Measurements from ENCODE around the gene JAZF1. TPM values are rescaled to one million over a fixed set of nuclear protein-coding genes. Genes with fewer than 3 reads are reported as not detected.

Gene JAZF1
- total and polyA plus RNA-seq, 2 donors = 3.9 to 14.5 TPM

GRCh38 chr7:28155019-28155660 is 25.5 kb downstream of the JAZF1 start:
- Histone ChIP-seq H3K9me3 (ENCODE audit: control insufficient read depth in 2 of 2, insufficient read depth in 1 of 2, low read length in 1 of 2) (no peaks in the 10 kb centered on the region), H3K27ac (ENCODE audit: low read depth in 1 of 2, low read length in 1 of 2) (peak overlapping the region in 1 of 2 donors; percentile 10), H3K4me3 (ENCODE audit: low read length in 2 of 2) (no peak overlapping the region), H3K36me3 (ENCODE audit: control insufficient read depth in 2 of 2, insufficient read depth in 2 of 2, low read length in 1 of 2) (no peaks in the 10 kb centered on the region), H3K27me3 (ENCODE audit: control insufficient read depth in 2 of 2, insufficient read depth in 1 of 2, low read length in 1 of 2) (no peaks in the 10 kb centered on the region), H3K4me1 (ENCODE audit: control insufficient read depth in 2 of 2, insufficient read depth in 2 of 2, low read length in 2 of 2) (peaks cover 0 to 5% of the 10 kb centered on the region in 2 donors)
- DNase-seq (ENCODE audit: low read depth in 6 of 9, low spot score in 9 of 9) = peak in 1 of 9 donors; percentile 23
- WGBS = 83% methylated on average over 3 of the region's 3 CpGs

DNA sequence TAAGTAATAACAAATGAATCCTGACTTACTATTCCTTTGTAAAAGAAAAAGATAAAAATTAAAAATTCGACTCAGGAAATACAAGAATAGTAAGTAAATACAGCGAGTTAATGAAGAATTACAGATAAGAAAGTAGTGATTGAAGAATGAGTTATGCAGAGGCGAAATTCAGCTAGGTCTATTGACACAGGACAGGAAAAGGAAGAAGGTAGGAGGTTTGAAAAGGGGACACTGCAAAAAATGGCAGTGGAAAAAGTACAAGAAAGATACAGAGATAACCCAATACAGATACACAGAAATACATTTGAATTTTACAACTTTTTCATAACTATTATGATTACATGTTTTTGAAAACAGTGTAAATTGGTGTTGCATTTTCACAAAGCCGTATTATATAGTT is 28.0 kb downstream of the JAZF1 start:
- no peaks in the 10 kb centered on the region for H3K27me3 ChIP-seq (ENCODE audit: control insufficient read depth in 2 of 2, insufficient read depth in 1 of 2, low read length in 1 of 2)
- DNase-seq (ENCODE audit: low read depth in 6 of 9, low spot score in 9 of 9) = no peak
- 94% methylated on average over 4 of the region's 4 CpGs for WGBS
- H3K4me3 ChIP-seq (ENCODE audit: low read length in 2 of 2) = no peak overlapping the region
- no peak overlapping the region for H3K27ac ChIP-seq (ENCODE audit: low read depth in 1 of 2, low read length in 1 of 2)
- H3K9me3 ChIP-seq (ENCODE audit: control insufficient read depth in 2 of 2, insufficient read depth in 1 of 2, low read length in 1 of 2) = no peaks in the 10 kb centered on the region
- peaks cover 0 to 5% of the 10 kb centered on the region in 2 donors for H3K4me1 ChIP-seq (ENCODE audit: control insufficient read depth in 2 of 2, insufficient read depth in 2 of 2, low read length in 2 of 2)
- no peaks in the 10 kb centered on the region for H3K36me3 ChIP-seq (ENCODE audit: control insufficient read depth in 2 of 2, insufficient read depth in 2 of 2, low read length in 1 of 2)

- Histone ChIP-seq H3K27me3 (ENCODE audit: control insufficient read depth in 2 of 2, insufficient read depth in 1 of 2, low read length in 1 of 2) (no peaks in the 10 kb centered on the region), H3K4me3 (ENCODE audit: low read length in 2 of 2) (no peak overlapping the region), H3K4me1 (ENCODE audit: control insufficient read depth in 2 of 2, insufficient read depth in 2 of 2, low read length in 2 of 2) (peaks cover 0 to 5% of the 10 kb centered on the region in 2 donors), H3K36me3 (ENCODE audit: control insufficient read depth in 2 of 2, insufficient read depth in 2 of 2, low read length in 1 of 2) (no peaks in the 10 kb centered on the region), H3K9me3 (ENCODE audit: control insufficient read depth in 2 of 2, insufficient read depth in 1 of 2, low read length in 1 of 2) (no peaks in the 10 kb centered on the region), H3K27ac (ENCODE audit: low read depth in 1 of 2, low read length in 1 of 2) (no peak overlapping the region)
- peak in 1 of 9 donors; percentile 21 for DNase-seq (ENCODE audit: low read depth in 6 of 9, low spot score in 9 of 9)
- WGBS = 92% methylated on average over 4 of the region's 4 CpGs
Observed at GRCh38 chr7:28151965-28152364, 28.6 kb downstream of the JAZF1 start.

GRCh38 chr7:28149291-28150101 is 31.1 kb downstream of the JAZF1 start:
- Histone ChIP-seq H3K36me3 (ENCODE audit: control insufficient read depth in 2 of 2, insufficient read depth in 2 of 2, low read length in 1 of 2) (no peaks in the 10 kb centered on the region), H3K4me3 (ENCODE audit: low read length in 2 of 2) (no peak overlapping the region), H3K9me3 (ENCODE audit: control insufficient read depth in 2 of 2, insufficient read depth in 1 of 2, low read length in 1 of 2) (no peaks in the 10 kb centered on the region), H3K27me3 (ENCODE audit: control insufficient read depth in 2 of 2, insufficient read depth in 1 of 2, low read length in 1 of 2) (no peaks in the 10 kb centered on the region), H3K4me1 (ENCODE audit: control insufficient read depth in 2 of 2, insufficient read depth in 2 of 2, low read length in 2 of 2) (no peaks in the 10 kb centered on the region), H3K27ac (ENCODE audit: low read depth in 1 of 2, low read length in 1 of 2) (peak overlapping the region; percentile 30 to 31)
- no peak for DNase-seq (ENCODE audit: low read depth in 6 of 9, low spot score in 9 of 9)
- 94% methylated on average over 8 of the region's 8 CpGs for WGBS

DNA sequence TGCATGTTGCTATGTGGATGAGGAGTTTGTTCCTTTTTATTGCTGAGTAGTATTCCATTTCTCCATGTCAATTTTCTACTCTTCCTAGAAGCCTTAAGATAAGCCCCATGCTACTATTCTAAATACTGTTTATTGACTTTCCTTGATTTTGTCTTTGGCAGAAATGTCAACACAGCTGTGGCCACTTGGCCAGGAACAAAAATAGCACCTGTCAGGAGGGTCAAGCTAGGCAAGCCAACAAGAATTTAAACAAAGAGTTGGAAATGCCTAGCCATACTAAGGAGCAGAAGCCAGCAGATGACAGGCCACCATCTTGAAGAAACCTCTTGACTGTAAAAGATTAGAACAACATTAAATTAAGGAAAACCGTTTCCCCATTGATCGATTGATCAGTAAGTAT is 34.7 kb downstream of the JAZF1 start:
- no peak overlapping the region for H3K4me3 ChIP-seq (ENCODE audit: low read length in 2 of 2)
- no peaks in the 10 kb centered on the region for H3K36me3 ChIP-seq (ENCODE audit: control insufficient read depth in 2 of 2, insufficient read depth in 2 of 2, low read length in 1 of 2)
- DNase-seq (ENCODE audit: low read depth in 6 of 9, low spot score in 9 of 9) = no peak
- H3K4me1 ChIP-seq (ENCODE audit: control insufficient read depth in 2 of 2, insufficient read depth in 2 of 2, low read length in 2 of 2) = no peaks in the 10 kb centered on the region
- WGBS = over 99% methylated on average over 2 of the region's 2 CpGs
- no peaks in the 10 kb centered on the region for H3K27me3 ChIP-seq (ENCODE audit: control insufficient read depth in 2 of 2, insufficient read depth in 1 of 2, low read length in 1 of 2)
- H3K27ac ChIP-seq (ENCODE audit: low read depth in 1 of 2, low read length in 1 of 2) = no peak overlapping the region
- no peaks in the 10 kb centered on the region for H3K9me3 ChIP-seq (ENCODE audit: control insufficient read depth in 2 of 2, insufficient read depth in 1 of 2, low read length in 1 of 2)

- no peaks in the 10 kb centered on the region for H3K4me1 ChIP-seq (ENCODE audit: control insufficient read depth in 2 of 2, insufficient read depth in 2 of 2, low read length in 2 of 2)
- H3K4me3 ChIP-seq (ENCODE audit: low read length in 2 of 2) = no peak overlapping the region
- no peaks in the 10 kb centered on the region for H3K36me3 ChIP-seq (ENCODE audit: control insufficient read depth in 2 of 2, insufficient read depth in 2 of 2, low read length in 1 of 2)
- H3K9me3 ChIP-seq (ENCODE audit: control insufficient read depth in 2 of 2, insufficient read depth in 1 of 2, low read length in 1 of 2) = no peaks in the 10 kb centered on the region
- no peak for DNase-seq (ENCODE audit: low read depth in 6 of 9, low spot score in 9 of 9)
- no peak overlapping the region for H3K27ac ChIP-seq (ENCODE audit: low read depth in 1 of 2, low read length in 1 of 2)
- H3K27me3 ChIP-seq (ENCODE audit: control insufficient read depth in 2 of 2, insufficient read depth in 1 of 2, low read length in 1 of 2) = no peaks in the 10 kb centered on the region
- WGBS = 97% methylated on average over 3 of the region's 3 CpGs
Observed at GRCh38 chr7:28145090-28145626, 35.4 kb downstream of the JAZF1 start.

GRCh38 chr7:28144266-28144665 is 36.3 kb downstream of the JAZF1 start:
- H3K4me1 ChIP-seq (ENCODE audit: control insufficient read depth in 2 of 2, insufficient read depth in 2 of 2, low read length in 2 of 2) = no peaks in the 10 kb centered on the region
- H3K27ac ChIP-seq (ENCODE audit: low read depth in 1 of 2, low read length in 1 of 2) = no peak overlapping the region
- WGBS = 96% methylated on average over 3 of the region's 3 CpGs
- no peaks in the 10 kb centered on the region for H3K36me3 ChIP-seq (ENCODE audit: control insufficient read depth in 2 of 2, insufficient read depth in 2 of 2, low read length in 1 of 2)
- no peak overlapping the region for H3K4me3 ChIP-seq (ENCODE audit: low read length in 2 of 2)
- H3K27me3 ChIP-seq (ENCODE audit: control insufficient read depth in 2 of 2, insufficient read depth in 1 of 2, low read length in 1 of 2) = no peaks in the 10 kb centered on the region
- H3K9me3 ChIP-seq (ENCODE audit: control insufficient read depth in 2 of 2, insufficient read depth in 1 of 2, low read length in 1 of 2) = no peaks in the 10 kb centered on the region
- no peak for DNase-seq (ENCODE audit: low read depth in 6 of 9, low spot score in 9 of 9)

DNA sequence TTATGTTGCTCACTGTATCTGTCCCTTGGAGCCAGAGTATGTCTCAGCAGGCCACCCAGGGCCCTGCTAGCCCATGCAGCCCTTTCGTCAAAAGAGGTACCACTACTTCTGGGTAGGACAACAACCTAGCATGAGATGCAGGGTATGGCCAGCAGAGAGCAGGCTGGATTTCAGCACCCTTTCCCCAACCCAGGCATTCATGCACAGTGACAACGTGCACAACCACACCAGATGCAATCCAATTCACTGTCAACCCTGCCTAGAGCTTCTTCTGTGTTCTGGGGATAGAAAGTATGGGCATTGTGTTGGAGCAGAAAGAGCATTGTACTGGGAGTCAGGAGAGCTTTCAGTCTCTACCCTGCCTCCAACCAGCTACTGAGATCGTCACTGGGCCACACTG is 37.9 kb downstream of the JAZF1 start:
- H3K27me3 ChIP-seq (ENCODE audit: control insufficient read depth in 2 of 2, insufficient read depth in 1 of 2, low read length in 1 of 2) = no peaks in the 10 kb centered on the region
- no peak overlapping the region for H3K4me3 ChIP-seq (ENCODE audit: low read length in 2 of 2)
- H3K4me1 ChIP-seq (ENCODE audit: control insufficient read depth in 2 of 2, insufficient read depth in 2 of 2, low read length in 2 of 2) = no peaks in the 10 kb centered on the region
- H3K36me3 ChIP-seq (ENCODE audit: control insufficient read depth in 2 of 2, insufficient read depth in 2 of 2, low read length in 1 of 2) = no peaks in the 10 kb centered on the region
- no peaks in the 10 kb centered on the region for H3K9me3 ChIP-seq (ENCODE audit: control insufficient read depth in 2 of 2, insufficient read depth in 1 of 2, low read length in 1 of 2)
- WGBS = 95% methylated on average over 3 of the region's 3 CpGs
- DNase-seq (ENCODE audit: low read depth in 6 of 9, low spot score in 9 of 9) = no peak
- H3K27ac ChIP-seq (ENCODE audit: low read depth in 1 of 2, low read length in 1 of 2) = no peak overlapping the region

- DNase-seq (ENCODE audit: low read depth in 6 of 9, low spot score in 9 of 9) = no peak
- no peak overlapping the region for H3K27ac ChIP-seq (ENCODE audit: low read depth in 1 of 2, low read length in 1 of 2)
- H3K9me3 ChIP-seq (ENCODE audit: control insufficient read depth in 2 of 2, insufficient read depth in 1 of 2, low read length in 1 of 2) = no peaks in the 10 kb centered on the region
- no peak overlapping the region for H3K4me3 ChIP-seq (ENCODE audit: low read length in 2 of 2)
- no peaks in the 10 kb centered on the region for H3K27me3 ChIP-seq (ENCODE audit: control insufficient read depth in 2 of 2, insufficient read depth in 1 of 2, low read length in 1 of 2)
- H3K36me3 ChIP-seq (ENCODE audit: control insufficient read depth in 2 of 2, insufficient read depth in 2 of 2, low read length in 1 of 2) = no peaks in the 10 kb centered on the region
- WGBS = 86% methylated on average over 1 of the region's 1 CpG
- H3K4me1 ChIP-seq (ENCODE audit: control insufficient read depth in 2 of 2, insufficient read depth in 2 of 2, low read length in 2 of 2) = no peaks in the 10 kb centered on the region
Observed at GRCh38 chr7:28140979-28141378, 39.6 kb downstream of the JAZF1 start.

Data from thymus (tissue), 11 donors.